HG02623 (cell line): Measurements from ENCODE around the gene PTPRK.
"Not testable (repeated sequence)": the region's sequence is repeated elsewhere in the genome, so short reads cannot be mapped to it uniquely, and the experiment has no call there.

Experiments
- ATAC-seq: cut with Tn5 transposase; IDR thresholded peaks from one replicate; pipeline ENCODE4 v1.9.1; 2021; ENCODE audit warnings: moderate library complexity; ENCODE audit not compliant: unreplicated experiment

Gene PTPRK

DNA sequence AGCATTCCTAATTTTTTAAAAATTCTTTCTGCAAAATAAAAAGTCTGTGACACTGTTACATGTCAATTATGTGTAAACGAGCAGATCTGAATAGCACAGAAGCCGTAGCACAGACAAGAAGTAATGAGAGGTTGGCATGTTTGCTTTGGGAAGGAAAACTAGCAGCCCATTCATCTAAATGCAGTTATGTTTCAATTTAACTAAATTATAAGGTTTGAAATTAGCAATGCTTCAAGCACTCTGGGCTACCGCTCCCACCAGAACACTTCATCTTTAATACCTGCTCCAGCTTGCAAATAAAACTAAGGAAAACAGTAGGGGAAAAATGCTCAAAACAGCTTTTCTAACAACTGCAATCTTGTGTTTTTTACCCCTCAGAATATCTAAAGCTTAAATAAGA is 73.9 kb downstream of the PTPRK start:
- no peak for ATAC-seq

DNA sequence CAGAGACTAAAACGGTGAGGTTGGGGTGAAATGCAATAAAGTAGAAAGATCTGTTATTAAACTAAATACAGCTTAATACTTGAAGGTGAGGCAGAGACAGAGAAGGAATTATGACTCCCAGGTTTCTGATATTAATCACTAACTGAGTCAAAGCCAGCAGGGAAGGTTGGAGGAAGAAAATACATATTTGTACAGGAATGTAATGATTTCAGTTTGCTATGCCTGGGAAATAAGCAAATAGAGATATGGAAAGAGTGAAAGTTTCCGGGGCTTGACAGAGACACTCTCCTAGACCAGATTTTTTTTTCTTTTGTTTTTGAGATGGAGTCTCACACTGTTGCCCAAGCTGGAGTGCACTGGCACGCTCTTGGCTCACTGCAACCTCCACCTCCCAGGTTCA is 76.8 kb downstream of the PTPRK start:
- ATAC-seq = no peak

DNA sequence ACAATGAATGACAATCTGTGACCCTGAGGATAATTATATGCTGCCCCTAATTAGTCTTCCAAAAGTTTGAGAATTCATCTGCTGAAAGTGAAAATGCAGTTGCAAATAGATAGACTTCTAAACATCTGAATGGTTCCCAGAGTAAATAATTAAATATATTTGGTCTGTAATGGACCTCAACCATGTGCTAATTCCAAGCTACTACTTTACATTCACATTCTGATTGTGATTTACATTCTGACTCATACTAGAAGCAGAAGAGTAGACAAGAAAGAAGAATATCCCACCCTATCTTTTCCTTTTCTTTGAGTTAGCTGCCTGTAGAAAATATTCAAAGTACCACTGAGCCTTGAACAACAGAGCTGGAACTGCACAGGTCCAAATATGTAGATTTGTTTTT is 80.8 kb downstream of the PTPRK start:
- ATAC-seq = no peak

DNA sequence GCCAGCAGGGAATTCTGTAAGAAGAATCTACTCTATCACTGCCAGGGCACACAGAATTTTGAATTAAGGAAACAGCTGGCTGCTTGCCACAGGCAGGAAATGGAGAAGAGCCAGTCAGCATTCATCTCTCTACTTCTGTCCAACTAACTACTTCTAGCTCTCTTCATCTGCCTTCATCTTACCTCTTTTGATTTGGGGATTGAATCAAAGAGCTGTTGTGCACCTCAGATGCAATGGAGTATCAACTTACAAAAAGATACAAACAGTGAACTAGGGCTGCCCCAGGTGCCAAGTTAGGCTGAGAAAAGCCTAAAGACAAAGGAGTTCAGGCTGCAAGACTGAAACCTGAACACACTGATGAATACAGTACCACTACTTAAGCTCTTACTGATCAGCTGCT is 82.0 kb downstream of the PTPRK start:
- no peak for ATAC-seq

DNA sequence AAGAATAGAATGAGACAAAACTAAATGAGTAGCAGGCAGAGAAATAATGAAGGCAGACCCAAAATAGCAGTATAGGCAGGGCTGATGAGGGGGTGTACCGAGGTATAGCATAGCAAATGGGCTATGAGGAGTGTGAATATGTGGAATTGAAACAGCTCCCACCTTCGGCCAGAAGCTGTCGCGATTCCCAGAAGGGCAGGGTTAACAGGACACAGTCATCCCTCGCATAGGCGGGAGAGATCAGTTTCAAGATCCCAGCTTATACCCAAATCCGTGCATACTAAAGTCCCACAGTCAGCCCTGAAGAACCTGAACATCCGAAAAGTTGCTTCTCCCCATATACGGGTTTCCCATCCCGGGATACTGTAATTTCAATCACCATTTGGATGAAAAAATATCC is 82.7 kb downstream of the PTPRK start:
- no peak for ATAC-seq

DNA sequence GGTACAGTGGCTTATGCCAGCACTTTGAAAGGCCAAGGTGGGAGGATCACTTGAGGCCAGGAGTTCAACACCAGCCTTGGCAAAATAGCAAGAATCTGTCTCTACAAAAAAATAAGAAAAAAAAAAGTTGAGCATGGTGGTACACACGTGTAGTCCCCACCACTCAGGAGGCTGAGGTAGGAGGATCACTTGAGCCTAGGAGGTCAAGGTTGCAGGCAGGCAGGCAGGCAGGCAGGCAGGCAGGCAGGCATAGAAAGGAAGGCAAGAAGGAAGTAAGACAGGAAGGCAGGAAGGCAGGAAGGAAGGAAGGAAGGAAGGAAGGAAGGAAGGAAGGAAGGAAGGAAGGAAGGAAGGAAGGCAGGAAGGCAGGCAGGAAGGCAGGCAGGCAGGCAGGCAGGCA is 85.6 kb downstream of the PTPRK start:
- ATAC-seq = not testable (repeated sequence)

DNA sequence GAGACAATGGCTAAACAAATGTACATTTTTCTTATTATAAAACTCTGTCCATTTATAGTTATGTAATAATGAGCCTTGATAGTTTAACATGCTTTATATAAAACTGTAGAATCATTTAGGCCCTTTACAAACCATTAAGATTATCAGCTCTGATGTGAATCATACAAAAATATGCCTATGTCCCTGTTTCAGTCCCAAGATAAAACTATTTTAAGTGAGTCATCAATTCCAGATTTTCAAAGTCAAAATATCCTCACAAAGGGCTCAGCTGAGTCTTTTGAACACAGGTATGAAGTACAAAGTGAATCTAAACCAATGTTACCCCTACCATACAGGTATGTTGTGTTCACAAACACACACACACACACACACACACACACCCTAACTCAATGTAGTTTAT is 88.0 kb downstream of the PTPRK start:
- ATAC-seq = no peak

DNA sequence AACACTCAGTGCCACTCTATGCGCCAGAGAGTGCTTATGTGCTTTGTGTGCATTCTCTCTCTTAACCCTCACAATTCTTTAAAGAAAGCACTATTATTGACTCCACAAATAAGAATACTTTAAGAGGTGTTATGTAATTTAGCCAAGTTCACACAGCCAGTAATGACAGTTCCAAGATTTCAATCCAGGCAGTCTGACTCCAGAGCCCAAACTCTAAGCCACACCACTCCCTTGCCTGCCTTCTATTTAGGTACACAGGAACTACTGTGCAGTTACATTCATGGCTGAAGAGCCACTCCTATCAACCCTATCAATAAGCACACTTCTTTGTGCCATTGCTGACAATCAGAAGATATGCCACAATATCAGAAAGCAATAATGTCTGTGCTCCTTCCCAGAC is 93.3 kb downstream of the PTPRK start:
- ATAC-seq = no peak

DNA sequence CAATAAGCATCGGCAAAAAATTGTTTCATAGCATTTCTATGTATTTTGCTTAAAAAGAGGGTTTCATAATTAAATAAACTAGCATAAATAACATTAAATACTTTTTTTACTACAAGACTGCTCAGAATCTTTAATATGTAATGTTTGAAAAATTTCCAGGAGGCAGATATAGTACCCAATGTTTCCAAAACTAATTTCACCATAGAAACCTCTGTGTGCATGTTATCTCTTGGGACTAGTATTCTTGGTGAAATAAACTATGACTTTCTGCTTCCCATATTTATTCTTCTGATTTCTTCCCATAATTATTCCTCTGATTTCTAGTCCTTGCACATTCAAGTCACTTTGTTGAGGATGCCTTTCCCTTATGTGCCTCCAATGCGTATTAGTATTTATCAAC is 94.5 kb downstream of the PTPRK start:
- no peak for ATAC-seq

DNA sequence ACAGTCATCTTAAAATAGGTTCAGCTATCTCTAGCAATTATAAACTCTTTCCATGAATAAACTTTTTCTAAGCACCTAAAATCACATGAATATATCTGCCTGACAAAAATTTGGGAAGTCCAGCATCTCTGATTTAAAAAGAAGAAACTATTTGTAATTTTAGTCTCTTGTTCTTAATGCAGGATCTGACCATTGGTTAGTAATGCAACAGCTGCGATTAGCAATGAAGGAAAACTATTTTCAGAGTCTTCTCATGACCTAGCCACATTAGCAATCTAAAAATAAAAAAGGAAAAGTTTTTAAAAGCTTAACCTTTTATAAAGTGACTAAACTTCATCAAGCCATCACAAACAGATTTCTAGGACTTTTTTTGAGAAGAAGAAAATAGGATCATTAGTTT is 97.5 kb downstream of the PTPRK start:
- ATAC-seq = no peak

DNA sequence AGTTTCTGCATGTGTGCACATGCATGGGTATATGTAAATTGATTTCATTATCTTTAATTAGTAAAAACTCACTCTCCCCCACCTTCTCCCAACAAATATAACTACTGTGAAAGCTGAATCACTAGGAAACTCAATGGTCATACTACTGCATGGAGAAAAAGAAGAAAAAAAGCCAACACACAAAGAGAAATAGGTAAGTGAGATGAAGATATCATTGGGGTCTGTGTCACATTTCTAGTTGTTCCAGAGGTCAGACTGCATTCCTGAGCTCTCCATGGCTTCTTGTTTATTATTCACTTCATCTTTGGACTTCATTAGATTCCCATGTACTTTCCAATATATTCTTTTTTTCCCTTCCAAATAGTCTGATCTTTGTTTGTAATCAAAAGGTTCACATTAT is 98.2 kb downstream of the PTPRK start:
- no peak for ATAC-seq

DNA sequence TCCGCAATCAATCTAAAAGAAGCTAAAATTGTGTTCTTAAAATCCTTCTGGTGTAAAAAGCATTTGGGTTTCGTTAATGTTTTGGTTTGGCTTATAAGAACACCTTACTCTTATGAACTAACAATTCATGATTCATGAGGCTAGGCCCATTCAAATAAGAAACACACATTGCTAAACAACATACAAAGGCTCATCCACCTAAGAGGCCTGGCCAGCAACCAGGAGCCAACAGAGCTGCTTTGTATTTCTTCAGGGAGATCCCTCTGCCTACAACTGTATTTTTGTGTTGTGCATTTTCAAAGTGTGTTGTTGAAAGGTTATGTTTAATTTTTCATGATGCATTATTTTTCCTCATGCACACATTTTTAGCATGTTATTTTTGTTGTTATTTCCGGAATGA is 98.6 kb downstream of the PTPRK start:
- no peak for ATAC-seq

DNA sequence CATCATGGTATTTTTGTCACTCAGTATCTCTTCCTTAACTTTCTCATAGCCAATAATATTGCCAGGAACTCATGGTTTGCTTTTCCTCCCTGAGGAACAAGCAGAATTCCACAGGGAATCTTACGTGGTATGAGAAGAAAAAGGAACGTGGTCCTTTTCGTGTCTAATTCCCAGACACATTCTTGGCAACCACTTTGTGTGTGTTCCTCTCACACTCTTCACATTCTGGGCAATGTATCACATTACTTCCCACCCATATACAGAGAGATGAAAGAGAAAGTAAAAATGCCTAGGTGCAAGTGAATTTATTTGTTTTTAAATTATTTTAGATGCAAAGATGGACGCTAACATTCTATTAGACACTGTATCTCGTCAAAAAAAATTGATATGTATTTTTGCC is 102.7 kb downstream of the PTPRK start:
- no peak for ATAC-seq

DNA sequence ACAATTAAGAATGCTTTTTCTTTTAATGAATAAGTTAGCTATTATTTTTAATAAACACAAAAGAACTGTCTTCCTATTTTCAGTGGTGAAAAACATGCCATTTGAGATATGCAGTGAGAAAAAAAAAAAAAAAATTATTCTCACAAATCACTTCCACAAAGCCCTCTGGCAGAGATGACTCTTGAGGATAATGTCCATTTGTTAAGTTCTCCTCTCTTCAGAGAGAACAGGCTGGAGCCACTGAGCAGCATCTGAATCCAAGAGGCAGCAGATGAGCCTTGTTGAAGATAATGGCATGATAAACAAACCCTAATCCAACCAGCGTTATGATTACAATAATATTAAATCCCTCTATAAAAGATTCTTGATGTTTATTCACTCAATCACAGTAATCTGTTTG is 105.0 kb downstream of the PTPRK start:
- no peak for ATAC-seq

DNA sequence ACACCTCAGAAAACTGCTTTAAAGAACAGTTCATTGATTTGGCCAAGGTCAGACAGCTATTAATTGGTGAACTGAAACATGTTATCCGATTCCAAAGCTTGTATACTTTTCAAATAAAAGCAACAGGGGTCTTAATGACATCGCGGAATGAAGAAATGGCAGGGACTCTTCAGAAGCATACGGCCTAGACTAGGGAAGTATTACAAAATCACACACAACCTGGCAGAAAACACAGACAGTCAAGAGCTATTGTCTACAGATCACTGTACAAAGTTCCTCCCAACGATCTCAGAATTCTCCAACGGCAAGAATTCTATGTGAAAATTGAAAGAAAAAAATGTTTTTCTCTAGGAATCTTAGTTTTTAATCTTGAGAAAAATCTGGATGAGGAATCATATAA is 105.5 kb downstream of the PTPRK start:
- no peak for ATAC-seq

DNA sequence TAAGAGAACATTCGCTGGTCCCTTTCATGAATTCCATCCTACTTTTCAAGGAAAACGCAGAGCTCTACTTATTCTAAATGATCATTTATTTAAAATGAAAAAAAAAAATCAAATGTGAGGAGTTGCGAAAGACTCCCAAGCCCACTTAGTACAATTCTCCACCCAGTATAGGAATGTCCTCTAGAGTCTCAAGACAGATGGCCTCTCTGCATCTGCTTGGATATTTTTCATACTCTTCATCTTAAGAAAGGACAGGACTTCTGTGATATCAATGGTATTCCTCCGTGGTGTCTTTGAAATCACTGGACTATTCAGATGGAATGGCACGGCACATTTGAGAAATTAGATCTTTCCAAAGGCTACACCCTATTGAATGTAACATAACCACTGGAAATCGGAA is 107.1 kb downstream of the PTPRK start:
- no peak for ATAC-seq

DNA sequence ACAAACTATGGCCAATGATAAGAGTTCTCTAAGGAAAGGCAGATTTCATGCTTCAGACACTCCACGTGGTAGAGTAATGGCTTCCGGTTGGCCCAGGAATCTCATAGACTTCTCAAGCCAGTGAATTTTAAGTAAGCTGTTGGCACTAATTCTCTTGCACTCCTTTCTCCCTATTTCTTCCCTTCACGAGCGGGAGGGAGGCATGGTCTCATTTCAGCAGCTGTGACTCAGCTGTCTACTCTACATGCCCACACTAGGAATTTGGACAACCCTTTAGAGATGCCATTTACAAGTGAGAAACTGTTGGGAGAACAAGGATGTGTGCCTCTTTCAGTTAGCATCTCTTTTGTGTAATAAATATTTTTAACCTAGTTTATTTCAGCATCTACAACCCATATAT is 107.7 kb downstream of the PTPRK start:
- ATAC-seq = no peak

DNA sequence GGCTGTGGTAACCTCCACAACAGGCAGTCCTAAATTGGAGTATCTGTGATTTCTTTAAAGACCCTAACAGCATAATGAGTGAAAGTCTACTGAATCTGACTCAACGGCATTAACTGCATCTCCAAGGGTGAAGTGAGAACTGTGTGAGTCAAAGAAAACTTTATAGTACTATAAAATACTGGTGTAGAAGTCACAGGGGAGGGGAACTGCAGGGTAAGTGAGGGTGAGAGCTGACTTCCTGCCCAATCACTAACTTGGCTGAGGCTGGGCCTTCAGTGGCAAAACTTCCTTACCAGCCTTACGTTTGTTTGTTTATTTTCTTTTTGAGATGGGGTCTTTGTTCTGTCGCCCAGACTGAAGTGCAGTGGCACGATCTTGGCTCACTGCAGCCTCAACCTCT is 109.8 kb downstream of the PTPRK start:
- no peak for ATAC-seq

DNA sequence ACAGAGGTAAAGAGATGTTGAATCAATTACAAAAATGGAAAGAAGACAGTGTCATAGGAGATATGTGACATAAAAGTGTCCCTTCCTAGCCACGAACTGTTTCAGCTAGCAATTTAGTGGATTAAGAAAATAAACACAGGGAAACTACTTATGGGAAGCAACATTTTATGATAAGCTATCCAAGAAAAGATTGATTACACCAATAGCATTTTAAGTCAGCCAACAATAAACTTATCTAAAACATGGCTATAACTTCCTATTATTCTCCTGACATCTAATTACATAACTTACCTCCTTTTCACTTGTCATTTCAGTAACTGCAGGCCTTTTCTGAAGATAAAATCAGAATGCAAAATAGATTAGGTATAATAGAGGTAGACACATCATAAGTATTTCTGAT is 111.4 kb downstream of the PTPRK start:
- no peak for ATAC-seq

DNA sequence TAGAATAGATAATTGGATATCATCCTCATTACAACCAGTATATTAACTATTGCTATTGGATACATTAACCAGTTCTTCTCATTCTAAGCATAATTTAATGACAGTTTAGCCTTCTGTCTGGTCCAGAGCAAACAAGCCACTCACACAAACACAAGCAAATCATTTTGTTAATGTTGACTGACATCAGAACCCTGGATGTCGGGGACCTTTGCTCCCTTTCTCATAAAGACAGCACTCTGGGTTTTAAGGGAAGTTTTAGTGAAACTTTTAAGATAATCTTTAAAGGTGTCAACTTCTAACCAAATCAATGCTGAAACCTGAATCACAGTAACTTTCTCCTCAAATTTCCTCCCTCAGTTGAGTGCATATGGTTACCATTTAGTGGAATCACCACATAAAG is 113.9 kb downstream of the PTPRK start:
- ATAC-seq = no peak

DNA sequence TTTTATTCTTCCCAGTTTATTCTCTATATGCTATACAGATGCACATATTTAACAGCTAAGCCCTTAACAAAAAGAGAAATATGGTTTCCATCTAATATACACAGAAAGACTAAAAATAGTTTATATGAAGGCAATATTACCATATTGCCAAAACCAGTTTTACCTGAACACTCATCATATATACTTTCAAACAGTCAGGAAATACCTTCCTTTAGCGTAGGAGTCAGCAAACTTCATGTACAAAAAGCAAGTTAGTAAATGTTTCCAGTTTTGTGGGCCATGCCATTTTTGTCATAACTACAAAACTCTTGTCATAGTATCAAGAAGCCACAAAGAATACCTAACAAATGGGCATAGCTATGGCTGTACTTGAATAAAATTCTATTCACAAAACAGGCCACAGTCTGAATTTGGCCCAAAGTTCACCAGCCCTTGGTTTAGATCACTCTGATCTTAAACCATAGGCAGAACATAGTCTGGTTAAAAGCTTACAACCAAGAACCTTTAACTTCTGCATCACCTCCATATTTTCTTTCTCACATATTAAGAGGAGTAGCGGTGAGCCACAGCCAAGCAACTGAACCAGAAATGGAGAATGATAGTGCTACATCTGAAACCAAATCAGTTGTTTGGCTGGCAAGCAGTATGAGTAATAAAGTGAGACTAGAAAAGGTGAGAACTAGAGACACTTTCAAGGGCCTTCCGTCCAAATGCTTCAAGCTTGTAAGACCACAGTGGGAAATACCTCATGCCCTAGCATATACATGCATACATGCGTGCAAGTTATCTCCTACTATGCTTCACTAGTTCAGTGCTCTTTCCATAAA is 116.6 kb downstream of the PTPRK start:
- no peak for ATAC-seq

DNA sequence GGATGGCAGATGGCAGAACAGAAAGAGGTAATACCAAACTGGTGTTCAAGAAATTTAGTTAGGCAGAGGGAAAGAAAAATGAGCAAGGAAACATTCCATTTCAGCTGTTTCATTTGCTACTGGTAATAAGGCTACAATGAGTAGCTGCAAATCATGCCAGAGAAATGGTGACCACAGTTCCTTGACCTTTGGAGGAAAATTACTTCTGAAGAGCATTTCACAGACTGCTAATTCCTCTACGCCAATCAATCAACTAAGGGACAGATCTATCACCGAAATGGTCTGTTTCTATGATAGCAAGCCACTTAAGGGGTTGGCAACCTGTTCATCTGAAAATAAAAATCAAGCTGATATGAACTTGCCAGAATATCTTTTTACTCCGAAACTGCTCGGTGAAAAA is 119.5 kb downstream of the PTPRK start:
- no peak for ATAC-seq

DNA sequence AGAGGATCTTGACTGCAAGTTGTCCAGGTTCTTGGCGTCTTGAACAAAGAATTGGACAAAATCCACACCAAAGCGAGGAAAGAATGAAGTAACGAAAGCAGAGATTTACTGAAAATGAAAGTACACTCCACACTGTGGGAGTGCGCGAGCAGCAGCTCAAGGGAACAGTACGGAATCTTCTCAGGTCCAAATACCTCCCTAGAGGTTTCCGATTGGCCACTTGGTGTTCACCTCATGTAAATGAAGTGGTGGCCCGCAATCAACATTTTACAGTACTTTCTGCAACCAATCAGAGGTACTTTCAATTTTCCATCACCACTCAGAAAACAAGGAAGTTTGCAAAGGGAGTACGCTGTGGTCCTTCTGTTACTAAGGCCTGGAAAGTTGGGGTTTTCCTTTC is 122.4 kb downstream of the PTPRK start:
- ATAC-seq = no peak
